HepG2 (cell line): ENCODE measurements around the gene ALB. TPM values are rescaled to one million over a fixed set of nuclear protein-coding genes. Genes with fewer than 3 reads are reported as not detected.

ENCODE experiments used
- ATAC-seq: fragments of 200-7000 bp; cut with Tn5 transposase; 3 replicates; pipeline ENCODE4 v1.9.1; 2020; ENCODE audit warnings: mild to moderate bottlenecking, moderate library complexity
- BruUV-seq: library from RNA; stranded (reverse); fragments of 400-500 nt; replicated peaks from 2 replicates; lab custom pipeline; 2021; lab: Mats Ljungman, UMichigan
- CTCF ChIA-PET: fragments of 300-600 bp; formaldehyde crosslinking; extraction: SDS; loops from one replicate; lab custom pipeline; 2021; ENCODE audit warnings: low total read pairs, inconsistent platforms, low intra/inter-chr PET ratio; lab: Yijun Ruan, JAX
- POLR2A ChIA-PET: fragments of 350-600 bp; sonication (Branson Sonifier 250); formaldehyde crosslinking; loops from one replicate; lab custom pipeline; 2020; ENCODE audit warnings: antibody characterized with exemption, inconsistent platforms; lab: Yijun Ruan, JAX
- DNase-seq: peaks from one replicate; pipeline ENCODE4 v3.0.0-alpha.2; 2015; ENCODE audit warnings: low spot score
- FAIRE-seq: peaks from 3 replicates; lab custom pipeline; 2011; peaks lifted over from hg19 to GRCh38; lab: Jason Lieb, UNC
- H2AFZ ChIP-seq: one replicate; pipeline ENCODE4 v1.6.1; 2011; ENCODE audit warnings: low read length, inconsistent platforms
- H3K27ac ChIP-seq: fragments of 300-600 bp; 3 replicates; pipeline ENCODE4 v1.8.0; 2011; ENCODE audit warnings: mixed run types, mild to moderate bottlenecking, mixed read lengths, low read length, inconsistent platforms; ENCODE audit not compliant: insufficient read depth; ENCODE audit errors: extremely low read length
- H3K27me3 ChIP-seq, 2 experiments: fragments of 200-600 bp in 1 of 2; 2 replicates in 1 of 2; 3 replicates in 1 of 2; pipeline versions ENCODE4 v1.6.0 to v1.8.0; 2011; ENCODE audit warnings: low read length in 2 of 2, mild to moderate bottlenecking in 2 of 2, moderate library complexity in 2 of 2, inconsistent platforms in 1 of 2; ENCODE audit not compliant: insufficient read depth in 2 of 2, control insufficient read depth in 1 of 2
- H3K36me3 ChIP-seq, 2 experiments: fragments of 200-600 bp in 1 of 2; replicated peaks in 1 of 2; 2 replicates in 1 of 2; 3 replicates in 1 of 2; pipeline versions ENCODE4 v1.5.1 to v1.8.0; 2011; ENCODE audit warnings: low read length in 2 of 2, inconsistent platforms in 1 of 2; ENCODE audit not compliant: insufficient read depth in 2 of 2, control insufficient read depth in 1 of 2
- H3K4me1 ChIP-seq: 2 replicates; pipeline ENCODE4 v1.5.1; 2012; ENCODE audit warnings: low read length, inconsistent platforms; ENCODE audit not compliant: insufficient read depth
- H3K4me2 ChIP-seq: 2 replicates; pipeline ENCODE4 v1.6.0; 2011; ENCODE audit warnings: low read depth, low read length, inconsistent platforms
- H3K4me3 ChIP-seq, 3 experiments: fragments of 200-600 bp in 1 of 3; sonication (generic), shearing (Covaris generic) in 1 of 3; replicated peaks in 1 of 3; 2 replicates each; pipeline ENCODE4 v1.5.1; 2011 to 2016; ENCODE audit warnings: low read length in 3 of 3, inconsistent platforms in 2 of 3, low read depth in 2 of 3, mild to moderate bottlenecking in 2 of 3, control low read depth in 1 of 3, mixed read lengths in 1 of 3; ENCODE audit not compliant: insufficient read depth in 1 of 3
- H3K79me2 ChIP-seq: one replicate; pipeline ENCODE4 v1.6.1; 2011; ENCODE audit warnings: low read length, inconsistent platforms; ENCODE audit not compliant: insufficient read depth
- H3K9ac ChIP-seq: 2 replicates; pipeline ENCODE4 v1.6.0; 2011; ENCODE audit warnings: mild to moderate bottlenecking, low read depth, low read length, inconsistent platforms; ENCODE audit not compliant: insufficient read depth
- H3K9me3 ChIP-seq: 2 replicates; pipeline ENCODE4 v1.5.1; 2012; ENCODE audit warnings: mild to moderate bottlenecking, low read length
- H4K20me1 ChIP-seq: 2 replicates; pipeline ENCODE4 v1.6.0; 2011; ENCODE audit warnings: inconsistent platforms, mild to moderate bottlenecking, low read length, moderate library complexity; ENCODE audit not compliant: insufficient read depth
- ADNP ChIP-seq: sonication (generic); formaldehyde crosslinking; IDR thresholded peaks from 2 replicates; pipeline ENCODE4 v1.4.0; 2020; ENCODE audit warnings: missing genetic modification reagents
- CERS6 ChIP-seq: sonication (generic); formaldehyde crosslinking; IDR thresholded peaks from 2 replicates; pipeline ENCODE4 v1.5.0; 2020; ENCODE audit warnings: missing genetic modification reagents
- CHCHD3 ChIP-seq: sonication (generic); formaldehyde crosslinking; IDR thresholded peaks from 2 replicates; pipeline ENCODE4 v1.8.0; 2022; ENCODE audit warnings: mild to moderate bottlenecking, missing genetic modification reagents, moderate library complexity
- ELK4 ChIP-seq: sonication (generic); formaldehyde crosslinking; IDR thresholded peaks from 2 replicates; pipeline ENCODE4 v1.9.0; 2021; ENCODE audit warnings: missing genetic modification reagents, borderline replicate concordance
- ONECUT2 ChIP-seq: sonication (generic); formaldehyde crosslinking; IDR thresholded peaks from 2 replicates; pipeline ENCODE4 v1.4.0; 2020; ENCODE audit warnings: missing genetic modification reagents
- RAD51 ChIP-seq: fragments of 450-650 bp; IDR thresholded peaks from 2 replicates; pipeline ENCODE4 v1.6.1; 2016; ENCODE audit warnings: borderline replicate concordance
- TMF1 ChIP-seq: sonication (generic); formaldehyde crosslinking; IDR thresholded peaks from 2 replicates; pipeline ENCODE4 v1.8.1; 2022; ENCODE audit warnings: low read depth, missing genetic modification reagents
- YY1 ChIP-seq: IDR thresholded peaks from 2 replicates; pipeline ENCODE4 v1.6.1; 2011; ENCODE audit warnings: low read length, low read depth, moderate library complexity, mild to moderate bottlenecking; ENCODE audit not compliant: insufficient read depth, insufficient replicate concordance
- ZNF326 ChIP-seq: sonication (generic); formaldehyde crosslinking; IDR thresholded peaks from 2 replicates; pipeline ENCODE4 v1.4.0; 2020; ENCODE audit warnings: missing genetic modification reagents, borderline replicate concordance
- ZNF552 ChIP-seq: sonication (generic); formaldehyde crosslinking; IDR thresholded peaks from 2 replicates; pipeline ENCODE4 v1.9.0; 2022; ENCODE audit warnings: missing genetic modification reagents, mild to moderate bottlenecking, borderline replicate concordance
- ZNF761 ChIP-seq: sonication (generic); formaldehyde crosslinking; conservative IDR thresholded peaks from 2 replicates; pipeline ENCODE4 v1.4.0; 2020; ENCODE audit warnings: mild to moderate bottlenecking, missing genetic modification reagents
- WGBS: methylation state at CpG from one replicate; pipeline ENCODE4 v1.1.6; 2017; ENCODE audit warnings: low lambda C conversion rate; 5-methylcytosine and 5-hydroxymethylcytosine counted together
- in situ Hi-C: cut with HindIII; loops from 2 replicates; pipeline ENCODE4 v1.10.0; 2017; ENCODE audit warnings: low pct_unique_long_range_greater_than_20kb; ENCODE audit not compliant: extremely low pct_ligation_motif_present
- intact Hi-C: fragments of 100-400 bp; cut with micrococcal nuclease; formaldehyde crosslinking; loops from one replicate; pipeline ENCODE4 v1.10.0; 2022; ENCODE audit not compliant: unreplicated experiment
- polyA plus RNA-seq, 8 experiments: library from polyadenylated mRNA; depleted of rRNA in 3 of 8; stranded (reverse) in 7 of 8; unstranded in 1 of 8; fragments of >200 nt; fragmentation: Illumina TruSeq in 4 of 8; extraction: Trizol in 4 of 8; gene quantifications; 2 replicates each; pipeline versions ENCODE4 v1.2.1 to v1.2.3, GENCODE V29; 2011 to 2016; ENCODE audit warnings: low read depth in 4 of 8, missing spikeins in 1 of 8, mixed read lengths in 1 of 8; ENCODE audit not compliant: insufficient read depth in 1 of 8
- total RNA-seq, 5 experiments: library from RNA; depleted of rRNA; stranded (reverse); fragments of >200 nt; fragmentation: Illumina TruSeq; extraction: Trizol; gene quantifications; 2 replicates each; pipeline ENCODE4 v1.2.3, GENCODE V29; 2016; ENCODE audit warnings: low read depth in 1 of 5
- TF ChIP-seq, protein P1 (sequence below): sonication (generic); formaldehyde crosslinking; IDR thresholded peaks from 2 replicates; pipeline ENCODE4 v1.4.0; 2020; ENCODE audit warnings: mild to moderate bottlenecking, missing genetic modification reagents
- TF ChIP-seq, protein P2 (sequence below): sonication (generic); formaldehyde crosslinking; IDR thresholded peaks from 2 replicates; pipeline ENCODE4 v1.5.1; 2020; ENCODE audit warnings: missing genetic modification reagents, mild to moderate bottlenecking, borderline replicate concordance

The ALB gene
- total and polyA plus RNA-seq, 2 of the 13 experiments (the other 11 are each of a cell fraction or from before 2014, with no cell fraction given), result 22,259 to 22,625 TPM

DNA sequence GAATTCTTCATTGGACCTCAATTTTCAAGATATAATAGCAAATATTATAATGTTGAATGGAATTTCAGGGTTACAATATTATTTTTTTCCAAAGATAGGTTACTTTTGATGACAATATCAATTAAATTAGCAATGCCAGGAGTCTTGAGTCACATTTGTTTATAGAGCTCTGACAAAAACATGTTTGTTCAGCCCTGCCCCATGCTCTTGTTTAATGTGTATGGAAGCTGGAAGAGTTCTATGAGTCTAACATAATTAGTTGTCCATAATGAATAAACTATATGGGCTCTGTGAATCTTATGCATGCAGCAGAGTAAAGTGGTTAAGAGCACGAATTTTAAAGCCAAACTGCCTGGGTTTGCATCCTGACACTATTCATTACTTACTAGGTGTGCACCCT, 22.9 kb upstream of the ALB start (continued):
- TF ChIP-seq, protein P1, sequence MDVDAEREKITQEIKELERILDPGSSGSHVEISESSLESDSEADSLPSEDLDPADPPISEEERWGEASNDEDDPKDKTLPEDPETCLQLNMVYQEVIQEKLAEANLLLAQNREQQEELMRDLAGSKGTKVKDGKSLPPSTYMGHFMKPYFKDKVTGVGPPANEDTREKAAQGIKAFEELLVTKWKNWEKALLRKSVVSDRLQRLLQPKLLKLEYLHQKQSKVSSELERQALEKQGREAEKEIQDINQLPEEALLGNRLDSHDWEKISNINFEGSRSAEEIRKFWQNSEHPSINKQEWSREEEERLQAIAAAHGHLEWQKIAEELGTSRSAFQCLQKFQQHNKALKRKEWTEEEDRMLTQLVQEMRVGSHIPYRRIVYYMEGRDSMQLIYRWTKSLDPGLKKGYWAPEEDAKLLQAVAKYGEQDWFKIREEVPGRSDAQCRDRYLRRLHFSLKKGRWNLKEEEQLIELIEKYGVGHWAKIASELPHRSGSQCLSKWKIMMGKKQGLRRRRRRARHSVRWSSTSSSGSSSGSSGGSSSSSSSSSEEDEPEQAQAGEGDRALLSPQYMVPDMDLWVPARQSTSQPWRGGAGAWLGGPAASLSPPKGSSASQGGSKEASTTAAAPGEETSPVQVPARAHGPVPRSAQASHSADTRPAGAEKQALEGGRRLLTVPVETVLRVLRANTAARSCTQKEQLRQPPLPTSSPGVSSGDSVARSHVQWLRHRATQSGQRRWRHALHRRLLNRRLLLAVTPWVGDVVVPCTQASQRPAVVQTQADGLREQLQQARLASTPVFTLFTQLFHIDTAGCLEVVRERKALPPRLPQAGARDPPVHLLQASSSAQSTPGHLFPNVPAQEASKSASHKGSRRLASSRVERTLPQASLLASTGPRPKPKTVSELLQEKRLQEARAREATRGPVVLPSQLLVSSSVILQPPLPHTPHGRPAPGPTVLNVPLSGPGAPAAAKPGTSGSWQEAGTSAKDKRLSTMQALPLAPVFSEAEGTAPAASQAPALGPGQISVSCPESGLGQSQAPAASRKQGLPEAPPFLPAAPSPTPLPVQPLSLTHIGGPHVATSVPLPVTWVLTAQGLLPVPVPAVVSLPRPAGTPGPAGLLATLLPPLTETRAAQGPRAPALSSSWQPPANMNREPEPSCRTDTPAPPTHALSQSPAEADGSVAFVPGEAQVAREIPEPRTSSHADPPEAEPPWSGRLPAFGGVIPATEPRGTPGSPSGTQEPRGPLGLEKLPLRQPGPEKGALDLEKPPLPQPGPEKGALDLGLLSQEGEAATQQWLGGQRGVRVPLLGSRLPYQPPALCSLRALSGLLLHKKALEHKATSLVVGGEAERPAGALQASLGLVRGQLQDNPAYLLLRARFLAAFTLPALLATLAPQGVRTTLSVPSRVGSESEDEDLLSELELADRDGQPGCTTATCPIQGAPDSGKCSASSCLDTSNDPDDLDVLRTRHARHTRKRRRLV (CRISPR knock-in tag), result no peak
- no peak for TF ChIP-seq YY1
- TF ChIP-seq ZNF761 (CRISPR knock-in tag), result no peak
- TF ChIP-seq CERS6 (CRISPR knock-in tag), result no peak
- no peak for TF ChIP-seq RAD51

DNA sequence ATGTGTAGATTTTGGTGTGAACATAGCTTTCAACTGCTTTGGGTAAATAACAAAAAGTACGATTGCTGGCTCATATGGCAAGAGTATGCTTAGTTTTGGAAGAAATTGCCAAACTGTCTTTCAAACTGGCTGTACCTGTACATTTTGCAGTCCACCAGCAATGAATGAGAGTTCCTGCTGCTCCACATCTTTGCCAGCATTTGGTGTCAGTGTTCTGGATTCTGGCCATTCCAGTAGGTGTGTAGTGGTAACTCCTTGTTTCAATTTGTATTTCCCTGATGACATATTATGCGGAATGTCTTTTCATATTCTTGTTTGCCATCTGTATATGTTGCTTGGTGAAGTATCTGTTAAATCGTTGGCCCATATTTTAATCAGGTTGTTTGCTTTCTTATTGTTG, 20.6 kb upstream of the ALB start:
- no peak overlapping the region for H3K4me3 ChIP-seq
- DNase-seq, result no peak
- no TSS peak for BruUV-seq
- no peaks in the 10 kb centered on the region for H3K9me3 ChIP-seq
- intact Hi-C loops (no loop called here), in situ Hi-C loops (no loop called here)
- WGBS, result 84% methylated on average over 3 of the region's 3 CpGs
- no peak overlapping the region for H2AFZ ChIP-seq
- H4K20me1 ChIP-seq, result no peaks in the 10 kb centered on the region
- no peak; the same call in 2 of the 3 replicates for ATAC-seq
- peaks cover 93% of the 10 kb centered on the region for H3K4me1 ChIP-seq
- ChIA-PET CTCF (no interaction called here), POLR2A (no interaction called here)
- no peak overlapping the region for H3K9ac ChIP-seq
- H3K79me2 ChIP-seq, result peaks cover 1% of the 10 kb centered on the region
- FAIRE-seq, result no peak
- no peaks in the 10 kb centered on the region for H3K36me3 ChIP-seq
- peak overlapping the region; percentile 35 for H3K27ac ChIP-seq
- H3K4me2 ChIP-seq, result no peak overlapping the region
- no peaks in the 10 kb centered on the region for H3K27me3 ChIP-seq
- no peak for TF ChIP-seq CHCHD3 (CRISPR knock-in tag)
- no peak for TF ChIP-seq ZNF326 (CRISPR knock-in tag)
- TF ChIP-seq ONECUT2 (CRISPR knock-in tag), result no peak
- no peak for TF ChIP-seq ZNF552 (CRISPR knock-in tag)
- TF ChIP-seq TMF1, result no peak
- TF ChIP-seq ADNP (CRISPR knock-in tag), result no peak
- TF ChIP-seq, protein P2, sequence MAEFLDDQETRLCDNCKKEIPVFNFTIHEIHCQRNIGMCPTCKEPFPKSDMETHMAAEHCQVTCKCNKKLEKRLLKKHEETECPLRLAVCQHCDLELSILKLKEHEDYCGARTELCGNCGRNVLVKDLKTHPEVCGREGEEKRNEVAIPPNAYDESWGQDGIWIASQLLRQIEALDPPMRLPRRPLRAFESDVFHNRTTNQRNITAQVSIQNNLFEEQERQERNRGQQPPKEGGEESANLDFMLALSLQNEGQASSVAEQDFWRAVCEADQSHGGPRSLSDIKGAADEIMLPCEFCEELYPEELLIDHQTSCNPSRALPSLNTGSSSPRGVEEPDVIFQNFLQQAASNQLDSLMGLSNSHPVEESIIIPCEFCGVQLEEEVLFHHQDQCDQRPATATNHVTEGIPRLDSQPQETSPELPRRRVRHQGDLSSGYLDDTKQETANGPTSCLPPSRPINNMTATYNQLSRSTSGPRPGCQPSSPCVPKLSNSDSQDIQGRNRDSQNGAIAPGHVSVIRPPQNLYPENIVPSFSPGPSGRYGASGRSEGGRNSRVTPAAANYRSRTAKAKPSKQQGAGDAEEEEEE (CRISPR knock-in tag), result no peak
- TF ChIP-seq ELK4 (CRISPR knock-in tag), result no peak
